A549 (cell line): ENCODE data around the gene GOLPH3. TPM values are rescaled to one million over a fixed set of nuclear protein-coding genes. Genes with fewer than 3 reads are reported as not detected.

Experiments used
- ATAC-seq, 2 experiments: fragments of 200-7000 bp in 1 of 2; fragments of >200 bp in 1 of 2; cut with Nextera tagmentation in 1 of 2; cut with Tn5 transposase in 1 of 2; 3 replicates each; pipeline versions ENCODE4 v1.8.0 to v1.9.1; 2018 to 2020; ENCODE audit warnings: mild to moderate bottlenecking in 1 of 2, moderate library complexity in 1 of 2
- CTCF ChIA-PET: fragments of 300-600 bp; sonication (Branson Sonifier 250); formaldehyde crosslinking; extraction: SDS; loops from one replicate; lab custom pipeline; 2021; ENCODE audit warnings: antibody characterized with exemption, inconsistent platforms; lab: Yijun Ruan, JAX
- POLR2A ChIA-PET: fragments of 350-600 bp; formaldehyde crosslinking; extraction: SDS; loops from one replicate; lab custom pipeline; 2021; ENCODE audit warnings: antibody characterized with exemption, inconsistent platforms; lab: Yijun Ruan, JAX
- DNase-seq, 2 experiments: peaks; one replicate each; pipeline versions ENCODE4 v3.0.0 to v3.0.0-alpha.2; 2011 to 2016; ENCODE audit warnings: low read depth in 1 of 2, low spot score in 1 of 2
- FAIRE-seq: peaks from 2 replicates; lab custom pipeline; 2011; peaks lifted over from hg19 to GRCh38; lab: Jason Lieb, UNC
- H3K27ac ChIP-seq, 2 experiments: fragments of >200 bp; sonication (Bioruptor Twin); formaldehyde crosslinking; 3 replicates each; pipeline ENCODE4 v1.5.1; 2016 to 2017
- H3K4me1 ChIP-seq: fragments of >200 bp; sonication (Bioruptor Twin); formaldehyde crosslinking; 3 replicates; pipeline ENCODE4 v1.6.1; 2016
- H3K4me2 ChIP-seq: fragments of >200 bp; sonication (Bioruptor Twin); formaldehyde crosslinking; 3 replicates; pipeline ENCODE4 v1.6.1; 2016
- H3K4me3 ChIP-seq: fragments of >200 bp; sonication (Bioruptor Twin); formaldehyde crosslinking; 3 replicates; pipeline ENCODE4 v1.5.1; 2016
- H3K9me3 ChIP-seq: fragments of >200 bp; sonication (Bioruptor Twin); formaldehyde crosslinking; 3 replicates; pipeline ENCODE4 v1.6.1; 2016
- CBX2 ChIP-seq: fragments of 200-600 bp; sonication (generic); IDR thresholded peaks from 2 replicates; pipeline ENCODE4 v1.6.1; 2016; ENCODE audit warnings: low read depth, mild to moderate bottlenecking, borderline replicate concordance
- CEBPB ChIP-seq, 2 experiments: fragments of >200 bp in 1 of 2; sonication (Bioruptor Twin) in 1 of 2; formaldehyde crosslinking in 1 of 2; IDR thresholded peaks; 2 replicates each; pipeline ENCODE4 v1.6.1; 2012 to 2016
- EHF ChIP-seq: fragments of 250-450 bp; sonication (Bioruptor Pico); IDR thresholded peaks from 2 replicates; pipeline ENCODE4 v1.5.0; 2020; ENCODE audit warnings: mild to moderate bottlenecking
- EP300 ChIP-seq, 2 experiments: fragments of >200 bp; sonication (Bioruptor Twin); formaldehyde crosslinking; IDR thresholded peaks; 2 replicates in 1 of 2; 3 replicates in 1 of 2; pipeline ENCODE4 v1.6.1; 2016 to 2017
- ESRRA ChIP-seq: fragments of 150-350 bp; IDR thresholded peaks from 2 replicates; pipeline ENCODE4 v1.6.1; 2014; ENCODE audit warnings: mild to moderate bottlenecking, low read length, borderline replicate concordance
- FOSB ChIP-seq: fragments of 250-450 bp; sonication (Bioruptor Pico); IDR thresholded peaks from 2 replicates; pipeline ENCODE4 v1.5.0; 2020; ENCODE audit warnings: mild to moderate bottlenecking, moderate library complexity
- FOXS1 ChIP-seq: fragments of 250-450 bp; sonication (Bioruptor Pico); IDR thresholded peaks from 2 replicates; pipeline ENCODE4 v1.5.0; 2020; ENCODE audit warnings: mild to moderate bottlenecking, moderate library complexity
- HEYL ChIP-seq: fragments of 250-450 bp; sonication (Bioruptor Pico); IDR thresholded peaks from 2 replicates; pipeline ENCODE4 v1.8.0; 2021; ENCODE audit warnings: mild to moderate bottlenecking, moderate library complexity
- HOXA7 ChIP-seq: fragments of 250-450 bp; sonication (Bioruptor Pico); IDR thresholded peaks from 2 replicates; pipeline ENCODE4 v1.5.0; 2020; ENCODE audit warnings: mild to moderate bottlenecking, moderate library complexity
- KDM5A ChIP-seq: fragments of 200-600 bp; sonication (generic); IDR thresholded peaks from 2 replicates; pipeline ENCODE4 v1.6.1; 2016; ENCODE audit warnings: antibody characterized with exemption, mild to moderate bottlenecking
- MAZ ChIP-seq: fragments of 150-350 bp; IDR thresholded peaks from 2 replicates; pipeline ENCODE4 v1.6.1; 2014; ENCODE audit warnings: antibody characterized with exemption, low read depth, low read length, borderline replicate concordance
- MYC ChIP-seq: IDR thresholded peaks from 2 replicates; pipeline ENCODE4 v1.6.1; 2012; ENCODE audit warnings: mild to moderate bottlenecking, inconsistent platforms, low read length, improper control_type of control experiment, borderline replicate concordance
- NPAS2 ChIP-seq: fragments of 250-450 bp; sonication (Bioruptor Pico); IDR thresholded peaks from 2 replicates; pipeline ENCODE4 v1.8.0; 2022; ENCODE audit warnings: mild to moderate bottlenecking, moderate library complexity, borderline replicate concordance
- NR3C1 ChIP-seq: fragments of >200 bp; sonication (Bioruptor Twin); formaldehyde crosslinking; IDR thresholded peaks from 3 replicates; pipeline ENCODE4 v1.6.1; 2017
- POLR2A ChIP-seq: IDR thresholded peaks from 2 replicates; pipeline ENCODE4 v1.6.1; 2012; ENCODE audit warnings: mild to moderate bottlenecking, low read length
- POLR2AphosphoS2 ChIP-seq: conservative IDR thresholded peaks from 2 replicates; pipeline ENCODE4 v1.6.1; 2012; ENCODE audit warnings: low read length, improper control_type of control experiment, inconsistent platforms
- RFX5 ChIP-seq: fragments of 450-650 bp; IDR thresholded peaks from 2 replicates; pipeline ENCODE4 v1.7.1; 2014; ENCODE audit warnings: antibody characterized with exemption, mild to moderate bottlenecking, moderate library complexity
- SREBF2 ChIP-seq: fragments of 450-650 bp; IDR thresholded peaks from 2 replicates; pipeline ENCODE4 v1.6.1; 2014; ENCODE audit warnings: mild to moderate bottlenecking, moderate library complexity
- ZNF302 ChIP-seq: fragments of 250-450 bp; sonication (Bioruptor Pico); IDR thresholded peaks from 2 replicates; pipeline ENCODE4 v1.9.0; 2021; ENCODE audit warnings: inconsistent platforms, mild to moderate bottlenecking, moderate library complexity
- ZSCAN20 ChIP-seq: fragments of 250-450 bp; sonication (Bioruptor Pico); IDR thresholded peaks from 2 replicates; pipeline ENCODE4 v1.8.0; 2022; ENCODE audit warnings: mild to moderate bottlenecking, moderate library complexity
- WGBS: methylation state at CpG from one replicate; pipeline ENCODE4 v1.1.6; 2017; ENCODE audit errors: missing lambda C conversion rate; 5-methylcytosine and 5-hydroxymethylcytosine counted together
- polyA plus RNA-seq, 4 experiments: library from polyadenylated mRNA; depleted of rRNA in 3 of 4; stranded (reverse); fragments of >200 nt; fragmentation: RNase III in 1 of 4; extraction: RNeasy Plus Mini Kit Qiagen cat#74134 plus additional on column Dnase treatment in 1 of 4; gene quantifications; 2 replicates in 3 of 4; 3 replicates in 1 of 4; pipeline ENCODE4 v1.2.3, GENCODE V29; 2011 to 2017
- TF ChIP-seq, protein P1 (sequence below): fragments of 450-650 bp; IDR thresholded peaks from 2 replicates; pipeline ENCODE4 v1.6.1; 2014; ENCODE audit warnings: antibody characterized with exemption
- TF ChIP-seq, protein P2 (sequence below): fragments of 250-450 bp; sonication (Bioruptor Pico); IDR thresholded peaks from 2 replicates; pipeline ENCODE4 v1.5.0; 2021; ENCODE audit warnings: mild to moderate bottlenecking, moderate library complexity, borderline replicate concordance
- TF ChIP-seq, protein P3 (sequence below): IDR thresholded peaks from 2 replicates; pipeline ENCODE4 v1.6.1; 2012
- TF ChIP-seq, protein P4 (sequence below): fragments of 250-450 bp; sonication (Bioruptor Pico); IDR thresholded peaks from 2 replicates; pipeline ENCODE4 v1.5.0; 2020; ENCODE audit warnings: low read depth, mild to moderate bottlenecking, moderate library complexity
- TF ChIP-seq, protein P5 (sequence below): IDR thresholded peaks from 2 replicates; pipeline ENCODE4 v1.6.1; 2012
- TF ChIP-seq, protein P6 (sequence below): fragments of >200 bp; sonication (Bioruptor Twin); formaldehyde crosslinking; IDR thresholded peaks from 2 replicates; pipeline ENCODE4 v1.6.1; 2016

GOLPH3 gene
- polyA plus RNA-seq, 2 of the 4 experiments (the other 2 are of a cell fraction) = 57.8 to 78.7 TPM

DNA sequence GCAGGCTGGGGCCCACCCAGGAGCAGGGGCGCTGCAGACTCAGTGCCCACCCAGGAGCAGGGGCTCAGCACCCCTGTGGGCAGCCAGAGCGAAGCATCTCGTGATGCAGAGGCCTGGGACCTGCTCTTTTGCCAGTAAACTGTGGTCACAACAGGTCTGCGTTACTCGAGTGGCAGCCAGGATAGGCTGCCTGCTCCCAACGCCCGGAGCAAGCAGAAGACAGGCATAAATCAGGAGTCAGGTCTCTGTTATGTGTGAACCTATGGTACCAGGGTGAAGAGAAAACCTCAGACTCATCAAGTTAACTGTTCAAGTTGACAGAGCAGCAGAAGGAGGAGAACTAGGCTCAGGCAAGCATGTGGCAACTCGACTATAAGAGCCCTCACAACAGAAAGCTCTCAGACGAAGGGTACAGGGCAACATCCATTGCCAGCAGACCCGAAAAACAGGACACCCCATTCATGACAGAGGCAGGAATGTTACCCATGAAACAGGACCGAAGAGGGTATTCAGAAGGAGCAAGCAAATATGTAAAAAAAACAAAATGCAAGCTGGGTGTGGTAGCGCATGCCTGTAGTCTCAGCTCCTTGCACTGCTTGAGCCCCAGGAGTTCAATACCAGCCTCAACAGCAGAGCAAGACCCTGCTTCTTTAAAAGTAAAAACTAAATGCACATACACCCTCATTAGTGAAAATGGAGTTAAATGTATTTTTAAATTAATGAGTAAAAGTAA is 71.7 kb downstream of the GOLPH3 start:
- no peak for DNase-seq
- FAIRE-seq = no peak
- no peaks in the 10 kb centered on the region for H3K9me3 ChIP-seq
- no peak overlapping the region for H3K4me3 ChIP-seq
- no peak overlapping the region for H3K4me2 ChIP-seq
- CTCF ChIA-PET = interaction anchor here (2.1 kb wide), 1 partner anchor 10 kb away, joined by 5 read pairs; no protein-coding TSS in a partner anchor
- POLR2A ChIA-PET = no interaction called here
- no peak overlapping the region for H3K27ac ChIP-seq
- WGBS = 87% methylated on average over 12 of the region's 12 CpGs
- no peaks in the 10 kb centered on the region for H3K4me1 ChIP-seq
- no peak for ATAC-seq
- TF ChIP-seq FOXS1 = no peak
- TF ChIP-seq, protein P1, sequence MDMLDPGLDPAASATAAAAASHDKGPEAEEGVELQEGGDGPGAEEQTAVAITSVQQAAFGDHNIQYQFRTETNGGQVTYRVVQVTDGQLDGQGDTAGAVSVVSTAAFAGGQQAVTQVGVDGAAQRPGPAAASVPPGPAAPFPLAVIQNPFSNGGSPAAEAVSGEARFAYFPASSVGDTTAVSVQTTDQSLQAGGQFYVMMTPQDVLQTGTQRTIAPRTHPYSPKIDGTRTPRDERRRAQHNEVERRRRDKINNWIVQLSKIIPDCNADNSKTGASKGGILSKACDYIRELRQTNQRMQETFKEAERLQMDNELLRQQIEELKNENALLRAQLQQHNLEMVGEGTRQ = no peak
- TF ChIP-seq MAZ = no peak
- no peak for TF ChIP-seq ZSCAN20 (CRISPR knock-in tag)
- TF ChIP-seq POLR2A = no peak
- TF ChIP-seq RFX5 = no peak
- TF ChIP-seq, protein P2, sequence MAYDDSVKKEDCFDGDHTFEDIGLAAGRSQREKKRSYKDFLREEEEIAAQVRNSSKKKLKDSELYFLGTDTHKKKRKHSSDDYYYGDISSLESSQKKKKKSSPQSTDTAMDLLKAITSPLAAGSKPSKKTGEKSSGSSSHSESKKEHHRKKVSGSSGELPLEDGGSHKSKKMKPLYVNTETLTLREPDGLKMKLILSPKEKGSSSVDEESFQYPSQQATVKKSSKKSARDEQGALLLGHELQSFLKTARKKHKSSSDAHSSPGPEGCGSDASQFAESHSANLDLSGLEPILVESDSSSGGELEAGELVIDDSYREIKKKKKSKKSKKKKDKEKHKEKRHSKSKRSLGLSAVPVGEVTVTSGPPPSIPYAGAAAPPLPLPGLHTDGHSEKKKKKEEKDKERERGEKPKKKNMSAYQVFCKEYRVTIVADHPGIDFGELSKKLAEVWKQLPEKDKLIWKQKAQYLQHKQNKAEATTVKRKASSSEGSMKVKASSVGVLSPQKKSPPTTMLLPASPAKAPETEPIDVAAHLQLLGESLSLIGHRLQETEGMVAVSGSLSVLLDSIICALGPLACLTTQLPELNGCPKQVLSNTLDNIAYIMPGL (CRISPR knock-in tag) = no peak
- TF ChIP-seq HOXA7 = no peak
- no peak for TF ChIP-seq FOSB (CRISPR knock-in tag)
- TF ChIP-seq, protein P3, sequence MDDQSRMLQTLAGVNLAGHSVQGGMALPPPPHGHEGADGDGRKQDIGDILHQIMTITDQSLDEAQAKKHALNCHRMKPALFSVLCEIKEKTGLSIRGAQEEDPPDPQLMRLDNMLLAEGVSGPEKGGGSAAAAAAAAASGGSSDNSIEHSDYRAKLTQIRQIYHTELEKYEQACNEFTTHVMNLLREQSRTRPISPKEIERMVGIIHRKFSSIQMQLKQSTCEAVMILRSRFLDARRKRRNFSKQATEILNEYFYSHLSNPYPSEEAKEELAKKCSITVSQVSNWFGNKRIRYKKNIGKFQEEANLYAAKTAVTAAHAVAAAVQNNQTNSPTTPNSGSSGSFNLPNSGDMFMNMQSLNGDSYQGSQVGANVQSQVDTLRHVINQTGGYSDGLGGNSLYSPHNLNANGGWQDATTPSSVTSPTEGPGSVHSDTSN = no peak
- no peak for TF ChIP-seq EHF
- TF ChIP-seq, protein P4, sequence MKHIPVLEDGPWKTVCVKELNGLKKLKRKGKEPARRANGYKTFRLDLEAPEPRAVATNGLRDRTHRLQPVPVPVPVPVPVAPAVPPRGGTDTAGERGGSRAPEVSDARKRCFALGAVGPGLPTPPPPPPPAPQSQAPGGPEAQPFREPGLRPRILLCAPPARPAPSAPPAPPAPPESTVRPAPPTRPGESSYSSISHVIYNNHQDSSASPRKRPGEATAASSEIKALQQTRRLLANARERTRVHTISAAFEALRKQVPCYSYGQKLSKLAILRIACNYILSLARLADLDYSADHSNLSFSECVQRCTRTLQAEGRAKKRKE = no peak
- TF ChIP-seq ESRRA = no peak
- TF ChIP-seq POLR2AphosphoS2 = no peak
- TF ChIP-seq NR3C1 = no peak
- TF ChIP-seq ZNF302 (CRISPR knock-in tag) = no peak
- TF ChIP-seq, all 56 proteins: peak for 0

DNA sequence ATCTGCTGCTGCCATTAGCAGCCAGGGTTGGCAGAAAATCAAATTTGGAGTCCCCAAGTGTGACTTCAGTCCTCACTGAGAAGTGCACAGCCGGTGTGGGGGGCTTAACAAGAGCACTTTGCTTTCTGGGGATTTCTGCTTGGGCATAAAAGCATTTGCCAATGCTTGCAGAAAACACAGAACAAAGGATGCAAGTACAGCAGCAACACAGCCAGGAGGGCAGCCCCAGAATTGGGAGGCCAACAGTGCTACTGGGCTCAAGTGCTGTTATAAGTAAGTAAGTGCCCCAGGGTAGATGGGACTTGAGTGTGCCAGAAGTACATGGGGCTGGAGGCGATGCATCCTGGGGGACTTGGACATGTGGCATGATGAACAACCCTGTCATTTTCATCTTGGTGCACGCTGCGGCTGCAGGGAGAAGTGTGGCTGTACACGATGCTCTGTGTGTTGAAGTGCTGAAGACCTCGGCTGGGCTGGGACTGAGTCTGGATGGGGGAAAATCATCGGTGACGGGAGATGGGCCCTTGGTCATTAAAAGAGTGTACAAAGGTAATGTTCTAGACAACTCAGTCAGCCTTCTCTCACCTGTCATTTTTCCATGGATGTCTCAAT is 73.3 kb downstream of the GOLPH3 start:
- FAIRE-seq (no peak), DNase-seq (no peak), ATAC-seq (no peak)
- WGBS = 94% methylated on average over 8 of the region's 8 CpGs
- CTCF ChIA-PET = interaction anchor here (0.6 to 1.2 kb wide), 2 partner anchors 37 to 229 kb away, joined by 3 read pairs; no protein-coding TSS in a partner anchor
- no peak overlapping the region for H3K4me3 ChIP-seq
- H3K27ac ChIP-seq = no peak overlapping the region
- POLR2A ChIA-PET = no interaction called here
- no peaks in the 10 kb centered on the region for H3K9me3 ChIP-seq
- no peak overlapping the region for H3K4me2 ChIP-seq
- TF ChIP-seq HEYL (CRISPR knock-in tag) (no peak), SREBF2 (no peak), EHF (no peak), CEBPB (IDR thresholded peaks at IDR 0.05) (no peak), FOXS1 (no peak), NPAS2 (no peak), KDM5A (no peak), MYC (no peak), CBX2 (no peak), EP300 (IDR thresholded peaks at IDR 0.05) (no peak)
- TF ChIP-seq, protein P5, sequence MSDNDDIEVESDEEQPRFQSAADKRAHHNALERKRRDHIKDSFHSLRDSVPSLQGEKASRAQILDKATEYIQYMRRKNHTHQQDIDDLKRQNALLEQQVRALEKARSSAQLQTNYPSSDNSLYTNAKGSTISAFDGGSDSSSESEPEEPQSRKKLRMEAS = no peak
- TF ChIP-seq, protein P6, sequence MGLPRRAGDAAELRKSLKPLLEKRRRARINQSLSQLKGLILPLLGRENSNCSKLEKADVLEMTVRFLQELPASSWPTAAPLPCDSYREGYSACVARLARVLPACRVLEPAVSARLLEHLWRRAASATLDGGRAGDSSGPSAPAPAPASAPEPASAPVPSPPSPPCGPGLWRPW = no peak
- H3K4me1 ChIP-seq = no peaks in the 10 kb centered on the region
